Measurements from ENCODE around the gene CPN1. TPM values are rescaled to one million over a fixed set of nuclear protein-coding genes. Genes with fewer than 3 reads are reported as not detected.

The CPN1 gene
- total and polyA plus RNA-seq, 2 donors from 2014 or later = 0.43 TPM; not detected in 1

- TF ChIP-seq CTCF (IDR thresholded peaks at IDR 0.05; ENCODE audit: borderline replicate concordance, extremely low read depth, insufficient read depth) = no peak
- intact Hi-C loops (cut with DNase I) = no loop called here
- Histone ChIP-seq H3K27me3 (ENCODE audit: control insufficient read depth, insufficient read depth, low read length) (no peaks in the 10 kb centered on the region), H3K9me3 (ENCODE audit: control insufficient read depth in 2 of 3, insufficient read depth in 1 of 3, low read length in 3 of 3) (no peaks in the 10 kb centered on the region), H3K4me3 (ENCODE audit: low read length in 3 of 3) (no peak overlapping the region), H3K27ac (ENCODE audit: low read depth in 2 of 2, low read length in 2 of 2) (no peak overlapping the region), H3K9ac (ENCODE audit: low read length in 3 of 3) (no peak overlapping the region), H3K4me1 (ENCODE audit: control insufficient read depth in 2 of 3, insufficient read depth in 2 of 3, low read depth in 1 of 3, low read length in 3 of 3) (peaks cover 0 to 7% (median 3%) of the 10 kb centered on the region in 3 donors), H3K36me3 (ENCODE audit: control insufficient read depth in 2 of 3, insufficient read depth in 3 of 3, low read length in 3 of 3) (no peaks in the 10 kb centered on the region)
- FAIRE-seq (no peak), DNase-seq (no peak)
Observed at GRCh38 chr10:100045592-100045991, 36.1 kb downstream of the CPN1 start.

- DNase-seq (peak in 2 of 5 donors; percentile 14 to 60), FAIRE-seq (no peak)
- Histone ChIP-seq H3K9me3 (ENCODE audit: control insufficient read depth in 2 of 3, insufficient read depth in 1 of 3, low read length in 3 of 3) (no peaks in the 10 kb centered on the region), H3K4me3 (ENCODE audit: low read length in 3 of 3) (no peak overlapping the region), H3K9ac (ENCODE audit: low read length in 3 of 3) (no peak overlapping the region), H3K27ac (ENCODE audit: low read depth in 2 of 2, low read length in 2 of 2) (no peak overlapping the region), H3K27me3 (ENCODE audit: control insufficient read depth, insufficient read depth, low read length) (no peaks in the 10 kb centered on the region), H3K36me3 (ENCODE audit: control insufficient read depth in 2 of 3, insufficient read depth in 3 of 3, low read length in 3 of 3) (no peaks in the 10 kb centered on the region), H3K4me1 (ENCODE audit: control insufficient read depth in 2 of 3, insufficient read depth in 2 of 3, low read depth in 1 of 3, low read length in 3 of 3) (peaks cover 3 to 14% (median 3%) of the 10 kb centered on the region in 3 donors)
- no peak for TF ChIP-seq CTCF (IDR thresholded peaks at IDR 0.05; ENCODE audit: borderline replicate concordance, extremely low read depth, insufficient read depth)
- intact Hi-C loops (cut with DNase I) = no loop called here
Observed at GRCh38 chr10:100043796-100044195, 37.9 kb downstream of the CPN1 start.

GRCh38 chr10:100043344-100043743, 38.3 kb downstream of the CPN1 start:
- intact Hi-C loops (cut with DNase I) = no loop called here
- Histone ChIP-seq H3K27me3 (ENCODE audit: control insufficient read depth, insufficient read depth, low read length) (no peaks in the 10 kb centered on the region), H3K9ac (ENCODE audit: low read length in 3 of 3) (no peak overlapping the region), H3K4me3 (ENCODE audit: low read length in 3 of 3) (no peak overlapping the region), H3K36me3 (ENCODE audit: control insufficient read depth in 2 of 3, insufficient read depth in 3 of 3, low read length in 3 of 3) (no peaks in the 10 kb centered on the region), H3K4me1 (ENCODE audit: control insufficient read depth in 2 of 3, insufficient read depth in 2 of 3, low read depth in 1 of 3, low read length in 3 of 3) (peaks cover 3 to 19% (median 5%) of the 10 kb centered on the region in 3 donors), H3K9me3 (ENCODE audit: control insufficient read depth in 2 of 3, insufficient read depth in 1 of 3, low read length in 3 of 3) (no peaks in the 10 kb centered on the region), H3K27ac (ENCODE audit: low read depth in 2 of 2, low read length in 2 of 2) (no peak overlapping the region)
- DNase-seq (no peak), FAIRE-seq (no peak)
- no peak for TF ChIP-seq CTCF (IDR thresholded peaks at IDR 0.05; ENCODE audit: borderline replicate concordance, extremely low read depth, insufficient read depth)
